ENCODE data around the gene RAB11FIP3.

DNA sequence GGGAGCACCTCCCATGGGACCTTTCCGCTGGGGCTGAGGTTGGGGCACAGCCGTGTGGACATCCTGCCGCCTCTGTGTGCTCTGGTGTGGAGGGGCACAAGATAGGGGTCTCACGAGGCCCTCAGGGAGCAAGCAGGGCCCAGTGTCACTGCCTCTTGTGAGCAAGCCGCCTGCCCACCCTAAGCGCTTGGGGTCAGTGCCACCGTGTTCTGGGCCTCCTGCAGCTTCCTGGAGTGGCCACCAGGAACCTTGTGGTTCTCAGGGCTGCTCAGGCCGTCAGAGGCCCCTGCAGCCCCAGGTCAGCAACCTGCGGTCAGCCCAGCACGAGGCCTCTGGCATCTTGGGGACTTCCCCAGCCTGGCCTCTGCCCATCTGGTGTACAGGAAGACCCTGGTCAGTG, 88.5 kb downstream of the RAB11FIP3 start:
- TF ChIP-seq, protein P1, sequence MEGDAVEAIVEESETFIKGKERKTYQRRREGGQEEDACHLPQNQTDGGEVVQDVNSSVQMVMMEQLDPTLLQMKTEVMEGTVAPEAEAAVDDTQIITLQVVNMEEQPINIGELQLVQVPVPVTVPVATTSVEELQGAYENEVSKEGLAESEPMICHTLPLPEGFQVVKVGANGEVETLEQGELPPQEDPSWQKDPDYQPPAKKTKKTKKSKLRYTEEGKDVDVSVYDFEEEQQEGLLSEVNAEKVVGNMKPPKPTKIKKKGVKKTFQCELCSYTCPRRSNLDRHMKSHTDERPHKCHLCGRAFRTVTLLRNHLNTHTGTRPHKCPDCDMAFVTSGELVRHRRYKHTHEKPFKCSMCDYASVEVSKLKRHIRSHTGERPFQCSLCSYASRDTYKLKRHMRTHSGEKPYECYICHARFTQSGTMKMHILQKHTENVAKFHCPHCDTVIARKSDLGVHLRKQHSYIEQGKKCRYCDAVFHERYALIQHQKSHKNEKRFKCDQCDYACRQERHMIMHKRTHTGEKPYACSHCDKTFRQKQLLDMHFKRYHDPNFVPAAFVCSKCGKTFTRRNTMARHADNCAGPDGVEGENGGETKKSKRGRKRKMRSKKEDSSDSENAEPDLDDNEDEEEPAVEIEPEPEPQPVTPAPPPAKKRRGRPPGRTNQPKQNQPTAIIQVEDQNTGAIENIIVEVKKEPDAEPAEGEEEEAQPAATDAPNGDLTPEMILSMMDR (IDR thresholded peaks at IDR 0.05; ENCODE audit: low read depth, low read length), result no peak
- TF ChIP-seq EZH2phosphoT487 (IDR thresholded peaks at IDR 0.05; ENCODE audit: low read depth), result no peak
